DOHH2 (cell line): ENCODE results near the gene TPRG1L.

ENCODE experiments used
- CTCF ChIP-seq: fragments of 200-600 bp; sonication (generic); IDR thresholded peaks from one replicate; pipeline ENCODE4 v1.5.1; 2014; ENCODE audit warnings: antibody characterized with exemption, mild to moderate bottlenecking, low read depth, low read length; ENCODE audit not compliant: poor library complexity, severe bottlenecking
- EZH2phosphoT487 ChIP-seq: fragments of 200-600 bp; sonication (generic); IDR thresholded peaks from 2 replicates; pipeline ENCODE4 v1.6.1; 2017; ENCODE audit warnings: borderline replicate concordance, mild to moderate bottlenecking, antibody characterized with exemption, low read length, moderate library complexity, mixed read lengths

DNA sequence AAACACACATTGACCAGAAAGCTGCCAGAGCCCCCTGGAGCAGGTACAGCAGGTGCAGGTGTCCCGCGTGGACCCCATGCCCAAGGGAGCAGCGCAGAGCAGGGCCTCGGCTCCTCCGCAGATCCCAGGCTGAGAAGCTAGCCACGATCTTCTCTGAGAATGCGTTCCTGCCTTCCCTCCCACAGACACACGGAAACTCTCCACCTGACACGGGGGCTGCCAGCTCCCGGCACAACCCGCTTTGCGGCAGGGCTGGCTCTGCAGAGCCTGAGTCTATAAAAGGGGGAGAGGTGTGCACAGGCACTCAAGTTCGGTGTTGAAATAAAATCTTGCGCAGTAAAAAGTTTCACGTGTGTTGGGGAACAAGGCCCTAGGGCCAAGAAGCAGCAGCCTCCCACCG, 23.1 kb upstream of the TPRG1L start:
- TF ChIP-seq EZH2phosphoT487 = no peak
- TF ChIP-seq CTCF = no peak
